ENCODE results near the gene PALM3.
"Not testable (repeated sequence)": the region's sequence is repeated elsewhere in the genome, so short reads cannot be mapped to it uniquely, and the experiment has no call there.

PALM3 gene

GRCh38 chr19:14030997-14031718 lies 30.7 kb downstream of the PALM3 start:
- DNase-seq: no peak

- DNase-seq: no peak
Measured at GRCh38 chr19:14028901-14029300, 33.0 kb downstream of the PALM3 start.

- no peak for DNase-seq
Measured at GRCh38 chr19:14027856-14028450, 33.9 kb downstream of the PALM3 start, which contains the start of gene RLN3. TSS of gene RLN3 (plus strand) at chr19:14028148. CDS start at chr19:14028205, 57 bp downstream.

DNA sequence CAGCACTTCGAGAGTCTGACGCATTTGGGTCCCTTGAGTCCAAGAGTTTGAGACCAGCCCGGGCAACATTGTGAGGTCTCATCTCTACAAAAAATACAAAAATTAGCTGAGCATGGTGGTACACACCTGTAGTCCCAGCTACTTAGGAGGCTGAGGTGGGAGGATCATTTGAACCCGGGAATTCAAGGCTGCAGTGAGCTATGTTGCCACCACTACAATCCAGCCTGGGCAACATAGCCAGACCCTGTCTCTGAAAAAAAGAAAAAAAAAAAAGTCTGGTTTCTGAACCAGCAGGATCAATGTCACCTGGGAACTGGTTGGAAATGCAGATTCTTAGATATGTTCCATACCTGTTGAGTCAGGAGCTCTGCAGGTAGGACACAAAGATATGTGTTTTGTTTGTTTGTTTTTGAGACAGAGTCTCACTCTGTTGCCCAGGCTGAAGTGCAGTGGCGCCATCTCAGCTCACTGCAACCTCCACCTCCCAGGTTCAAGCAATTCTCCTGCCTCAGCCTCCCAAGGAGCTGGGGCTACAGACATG lies 35.2 kb downstream of the PALM3 start:
- DNase-seq: not testable (repeated sequence)

DNA sequence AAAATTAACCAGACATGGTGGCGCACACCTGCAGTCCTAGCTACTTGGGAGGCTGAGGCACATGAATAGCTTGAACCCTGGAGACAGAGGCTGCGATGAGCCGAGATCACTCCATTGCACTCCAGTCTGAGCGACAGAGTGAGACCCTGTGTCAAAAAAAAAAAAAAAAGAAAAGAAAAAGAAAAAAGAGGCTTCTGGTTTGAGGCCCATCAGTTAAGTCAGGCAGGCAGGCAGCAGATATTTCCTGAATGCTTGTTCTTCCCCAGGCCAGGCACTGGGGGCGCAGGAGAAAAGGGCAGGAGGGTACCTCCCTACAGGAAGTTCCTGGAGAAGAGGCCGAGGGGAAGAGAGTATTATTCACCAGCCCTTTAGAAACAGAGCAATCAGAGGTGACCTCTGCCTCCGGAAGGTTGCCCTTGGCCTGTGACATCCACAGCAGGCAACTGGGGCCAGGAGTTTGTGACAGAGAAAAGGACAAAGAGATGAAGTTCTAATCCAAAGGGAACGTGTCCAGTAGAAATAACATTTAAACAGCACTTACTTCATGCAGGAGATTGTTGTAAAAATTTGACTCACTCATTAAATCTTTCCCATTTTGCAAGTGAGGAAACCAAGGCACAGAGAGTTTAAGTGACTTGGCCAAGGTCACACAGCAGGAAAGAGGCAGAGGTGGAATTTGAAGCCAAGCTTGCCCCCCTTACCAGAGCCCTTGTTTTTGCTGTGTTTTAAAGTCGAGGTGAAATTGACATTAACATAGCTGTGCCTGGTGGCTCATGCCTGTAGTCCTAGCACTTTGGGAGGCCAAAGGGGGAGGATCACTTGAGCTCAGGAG lies 38.3 kb downstream of the PALM3 start:
- DNase-seq: peak; percentile 49 to 52

GRCh38 chr19:14022469-14022868 lies 39.4 kb downstream of the PALM3 start:
- no peak for DNase-seq

- no peak for DNase-seq
Measured at GRCh38 chr19:14021474-14021873, 40.4 kb downstream of the PALM3 start.

- not testable (repeated sequence) for DNase-seq
Measured at GRCh38 chr19:14019739-14020138, 42.1 kb downstream of the PALM3 start.

DNA sequence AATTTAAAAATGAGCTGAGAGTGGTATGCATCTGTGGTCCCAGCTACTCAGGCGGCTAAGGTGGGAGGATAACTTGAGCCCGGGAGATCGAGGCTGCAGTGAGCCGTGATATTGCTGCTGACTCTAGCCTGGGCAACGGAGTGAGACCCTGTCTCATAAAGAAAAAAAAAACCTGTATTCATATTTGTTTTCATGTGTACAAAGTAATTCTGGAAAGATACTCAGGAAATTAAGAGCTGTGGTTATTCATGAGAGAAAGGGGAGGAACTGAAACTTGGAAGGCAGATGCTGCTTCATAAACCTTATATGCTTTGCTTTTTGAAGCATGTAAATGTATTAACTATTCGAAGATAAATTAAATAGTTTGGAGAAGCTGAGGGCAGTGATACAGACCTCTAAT lies 42.8 kb downstream of the PALM3 start:
- DNase-seq: no peak

- DNase-seq: no peak
Measured at GRCh38 chr19:14015524-14016035, 46.3 kb downstream of the PALM3 start.

- no peak for DNase-seq
Measured at GRCh38 chr19:14012378-14012915, 49.4 kb downstream of the PALM3 start.

DNA sequence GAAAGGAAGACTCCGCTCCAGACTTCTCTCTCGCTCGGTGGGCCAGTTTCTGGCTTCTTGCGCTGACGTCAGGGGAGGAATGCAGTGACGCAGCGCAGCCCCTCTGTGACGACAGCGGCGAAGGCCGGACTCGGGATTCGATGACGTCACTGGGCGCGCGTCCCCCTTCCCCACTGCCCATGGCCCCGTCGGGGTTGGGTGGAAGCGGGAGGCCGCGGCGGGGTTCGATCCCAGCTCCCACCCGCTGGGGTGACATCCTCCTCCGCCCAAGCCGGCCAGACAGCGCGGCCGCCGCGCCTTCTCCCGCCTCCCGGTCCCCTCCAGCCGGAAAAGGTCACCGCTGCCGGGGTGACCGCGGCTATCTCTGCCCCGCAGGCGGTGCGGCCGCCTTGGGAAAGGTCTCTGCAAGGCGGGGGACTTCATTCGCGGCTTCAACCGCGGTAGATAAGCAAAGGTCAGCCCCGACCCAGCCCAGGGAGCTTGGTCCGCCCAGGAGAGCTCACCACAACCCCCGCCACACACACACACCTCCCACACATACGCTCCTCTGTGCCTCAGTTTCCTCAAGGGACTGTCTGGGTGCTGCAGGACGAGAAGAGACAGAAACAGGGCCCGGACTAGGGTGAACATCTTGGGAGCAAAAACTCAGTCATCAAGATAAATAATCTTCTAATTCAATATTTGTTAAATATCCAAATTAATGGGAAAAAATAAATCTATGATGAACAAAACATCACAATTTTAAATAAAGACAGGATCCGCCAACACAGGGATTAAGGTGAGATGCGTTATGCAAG lies 54.9 kb downstream of the PALM3 start:
- DNase-seq: no peak

DNA sequence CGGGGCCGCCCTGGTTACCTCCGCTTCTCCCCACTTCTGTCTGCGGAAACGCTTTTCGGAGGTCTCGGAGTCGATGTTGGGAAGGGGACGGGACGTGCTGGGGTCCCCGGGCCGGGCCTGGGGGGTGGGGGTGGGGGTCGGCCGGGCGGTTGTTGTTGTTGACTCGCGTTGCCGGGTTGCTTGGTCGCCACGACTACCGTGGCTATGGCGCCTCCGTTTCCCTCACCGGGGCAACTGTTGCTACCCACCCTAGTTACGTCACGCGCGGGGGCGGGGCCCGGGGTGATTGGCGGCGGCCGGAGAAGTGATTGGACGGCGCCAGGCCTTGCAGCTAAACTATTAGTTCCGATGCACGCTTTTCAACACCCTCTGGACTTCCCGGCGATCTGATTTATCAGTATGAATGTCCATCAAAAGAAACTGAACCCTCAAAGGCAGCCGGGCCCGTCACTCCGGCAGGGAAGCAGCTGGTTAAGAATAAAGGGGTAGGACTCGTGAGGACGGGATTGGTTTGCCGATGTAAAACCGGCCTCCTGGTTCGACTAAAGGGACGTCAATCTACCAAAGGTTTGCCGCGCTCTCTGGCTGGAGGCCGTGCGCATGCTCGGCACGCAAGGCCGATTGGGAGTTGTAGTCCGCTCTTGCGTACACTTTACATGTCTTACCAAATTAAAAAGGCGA lies 55.7 kb downstream of the PALM3 start, which contains the start of gene RFX1:
RFX1 (minus strand) TSS at position 236 of the 681 bp plus-strand sequence. CDS start 12,477 bp downstream, outside the sequence.
- peak; percentile 99 for DNase-seq

DNA sequence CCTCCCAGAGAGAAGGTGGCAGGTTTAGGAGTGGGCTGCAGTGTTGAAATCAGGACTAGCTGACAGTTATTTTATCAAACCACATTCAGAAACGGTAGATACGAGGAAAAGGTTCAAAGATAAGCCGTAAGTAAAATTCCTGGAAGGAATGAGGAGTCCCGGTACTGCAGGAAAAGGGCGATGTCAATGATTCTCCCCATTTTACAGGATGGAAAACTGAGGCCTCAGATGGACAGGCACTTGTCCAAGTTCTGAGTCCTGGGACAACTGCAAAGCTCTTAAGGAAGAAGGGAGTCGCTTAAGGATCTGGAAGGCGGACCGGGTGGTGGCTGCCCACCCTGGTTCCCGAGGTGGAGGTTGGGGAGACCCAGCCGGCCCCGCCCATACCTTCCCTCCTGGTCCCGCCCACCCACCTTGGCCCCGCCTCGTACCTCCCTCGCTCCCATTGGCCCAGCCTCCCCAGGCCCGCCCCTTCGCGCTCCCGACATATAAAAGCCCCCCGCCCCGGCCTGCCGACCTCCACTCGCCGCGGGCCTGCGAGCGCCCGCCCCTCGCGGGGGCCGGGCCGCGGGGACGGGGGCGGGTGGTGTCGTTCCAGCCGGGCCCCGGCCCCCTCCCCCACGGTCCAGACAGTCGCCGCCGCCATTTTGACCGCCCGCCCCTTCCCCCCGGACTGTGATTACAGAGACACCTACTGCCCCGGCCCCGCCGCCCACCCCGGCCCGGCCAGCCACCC lies 56.4 kb downstream of the PALM3 start:
- peak; percentile 54 to 64 for DNase-seq

GRCh38 chr19:14004619-14005348 lies 57.1 kb downstream of the PALM3 start:
- DNase-seq: peak; percentile 55 to 62

All from AML-193 (cell line).